PC-9 (cell line): ENCODE measurements around the gene SPG11. TPM values are rescaled to one million over a fixed set of nuclear protein-coding genes. Genes with fewer than 3 reads are reported as not detected.
A peak's percentile ranks its signal among the peaks of the same experiment; 100 is the strongest.

ENCODE experiments used
- BruUV-seq: library from RNA; stranded (reverse); fragments of 400-500 nt; replicated peaks from 2 replicates; lab custom pipeline; 2021; lab: Mats Ljungman, UMichigan
- CTCF ChIA-PET: fragments of 300-600 bp; sonication (Branson Sonifier 250); formaldehyde crosslinking; loops from one replicate; lab custom pipeline; 2022; ENCODE audit warnings: antibody characterized with exemption; lab: Charles Lee
- POLR2A ChIA-PET: fragments of 300-600 bp; sonication (Branson Sonifier 250); formaldehyde crosslinking; loops from one replicate; lab custom pipeline; 2022; ENCODE audit warnings: antibody characterized with exemption; ENCODE audit not compliant: unreplicated experiment; lab: Charles Lee
- DNase-seq, 2 experiments: peaks; one replicate each; pipeline versions ENCODE4 v3.0.0 to v3.0.0-alpha.2; 2015 to 2022; ENCODE audit warnings: mixed read lengths in 1 of 2
- H2AFZ ChIP-seq: fragments of 200-600 bp; sonication (generic); 2 replicates; pipeline ENCODE4 v1.8.1; 2017; ENCODE audit warnings: antibody characterized with exemption
- H3F3A ChIP-seq: fragments of 200-600 bp; sonication (generic); 2 replicates; pipeline ENCODE4 v1.8.1; 2017; ENCODE audit warnings: antibody characterized with exemption, mild to moderate bottlenecking, low read depth; ENCODE audit not compliant: insufficient read depth
- H3K27ac ChIP-seq: fragments of 200-600 bp; sonication (generic); 2 replicates; pipeline ENCODE4 v1.6.1; 2016; ENCODE audit warnings: mixed run types
- H3K27me3 ChIP-seq: fragments of 200-600 bp; sonication (generic); 2 replicates; pipeline ENCODE4 v1.6.1; 2016; ENCODE audit warnings: low read depth, mixed run types; ENCODE audit not compliant: insufficient read depth
- H3K36me3 ChIP-seq: fragments of 200-600 bp; sonication (generic); 2 replicates; pipeline ENCODE4 v1.6.1; 2016; ENCODE audit warnings: low read depth, mixed run types
- H3K4me1 ChIP-seq: fragments of 200-600 bp; sonication (generic); replicated peaks from 2 replicates; pipeline ENCODE4 v1.6.1; 2016; ENCODE audit warnings: mixed run types; ENCODE audit not compliant: insufficient read depth
- H3K4me2 ChIP-seq: fragments of 200-600 bp; sonication (generic); 2 replicates; pipeline ENCODE4 v1.6.1; 2017; ENCODE audit warnings: mixed run types
- H3K4me3 ChIP-seq: fragments of 200-600 bp; sonication (generic); 2 replicates; pipeline ENCODE4 v1.6.1; 2016; ENCODE audit warnings: mixed run types
- H3K79me2 ChIP-seq: fragments of 200-600 bp; sonication (generic); 2 replicates; pipeline ENCODE4 v1.6.1; 2017; ENCODE audit warnings: low read depth, mixed run types
- H3K9me2 ChIP-seq: fragments of 200-600 bp; sonication (generic); 2 replicates; pipeline ENCODE4 v1.8.1; 2017; ENCODE audit warnings: mild to moderate bottlenecking; ENCODE audit not compliant: insufficient read depth
- H3K9me3 ChIP-seq: fragments of 200-600 bp; sonication (generic); 2 replicates; pipeline ENCODE4 v1.8.1; 2016; ENCODE audit warnings: low read depth; ENCODE audit not compliant: insufficient read depth
- H4K20me1 ChIP-seq: fragments of 200-600 bp; sonication (generic); 2 replicates; pipeline ENCODE4 v1.8.1; 2017; ENCODE audit not compliant: insufficient read depth
- CTCF ChIP-seq: fragments of 200-600 bp; sonication (generic); conservative IDR thresholded peaks from 2 replicates; pipeline ENCODE4 v1.6.1; 2017; ENCODE audit warnings: mixed run types, antibody characterized with exemption, mild to moderate bottlenecking, moderate library complexity
- EZH2 ChIP-seq: fragments of 200-600 bp; sonication (generic); IDR thresholded peaks from 2 replicates; pipeline ENCODE4 v1.8.0; 2017; ENCODE audit warnings: antibody characterized with exemption, low read depth
- intact Hi-C: fragments of 100-400 bp; cut with micrococcal nuclease; formaldehyde crosslinking; loops from one replicate; pipeline ENCODE4 v1.10.0; 2022; ENCODE audit not compliant: unreplicated experiment
- total RNA-seq: library from RNA; stranded (reverse); gene quantifications from 2 replicates; pipeline ENCODE4 v1.2.3, GENCODE V29; 2021

SPG11 gene
- total RNA-seq, 1 experiment from 2014 or later = 64.2 TPM

GRCh38 chr15:44595656-44596510, 67.6 kb downstream of the SPG11 start:
- H3K9me2 ChIP-seq = no peaks in the 10 kb centered on the region
- peaks cover 11% of the 10 kb centered on the region for H3K4me1 ChIP-seq
- intact Hi-C loops = loop anchor here (5.0 kb wide), 1 partner anchor 131 kb away; no protein-coding TSS in a partner anchor
- peaks cover 3% of the 10 kb centered on the region; the same call in 1 of the 2 replicates for H3F3A ChIP-seq
- H3K79me2 ChIP-seq = no peaks in the 10 kb centered on the region
- no peak overlapping the region for H3K4me3 ChIP-seq
- H4K20me1 ChIP-seq = no peaks in the 10 kb centered on the region
- H2AFZ ChIP-seq = no peak overlapping the region
- DNase-seq = no peak
- H3K36me3 ChIP-seq = 0 out of 2 replicates have a peak, but pooled peaks cover 1% of the 10 kb centered on the region
- POLR2A ChIA-PET = no interaction called here
- no peaks in the 10 kb centered on the region for H3K9me3 ChIP-seq
- no TSS peak for BruUV-seq
- TF ChIP-seq EZH2 = no peak
- no peak for TF ChIP-seq CTCF
- no peak overlapping the region for H3K4me2 ChIP-seq
- CTCF ChIA-PET = no interaction called here
- H3K27me3 ChIP-seq = no peaks in the 10 kb centered on the region
- H3K27ac ChIP-seq = no peak overlapping the region

GRCh38 chr15:44595246-44595645, 68.2 kb downstream of the SPG11 start:
- ChIA-PET CTCF (interaction anchor here (0.6 kb wide), 1 partner anchor 17 kb away, joined by 9 read pairs; no protein-coding TSS in a partner anchor), POLR2A (no interaction called here)
- Histone ChIP-seq H3K27ac (no peak overlapping the region), H3F3A (peaks cover 3% of the 10 kb centered on the region; the same call in 1 of the 2 replicates), H3K9me3 (no peaks in the 10 kb centered on the region), H3K4me2 (no peak overlapping the region), H4K20me1 (no peaks in the 10 kb centered on the region), H3K79me2 (no peaks in the 10 kb centered on the region), H3K4me3 (no peak overlapping the region), H3K36me3 (0 out of 2 replicates have a peak, but pooled peaks cover 4% of the 10 kb centered on the region), H3K9me2 (no peaks in the 10 kb centered on the region), H3K27me3 (no peaks in the 10 kb centered on the region), H3K4me1 (peaks cover 12% of the 10 kb centered on the region), H2AFZ (no peak overlapping the region)
- no peak for TF ChIP-seq CTCF
- TF ChIP-seq EZH2 = no peak
- no TSS peak for BruUV-seq
- DNase-seq = no peak
- intact Hi-C loops = loop anchor here (5.0 kb wide), 1 partner anchor 132 kb away; no protein-coding TSS in a partner anchor

GRCh38 chr15:44593042-44593736, 70.3 kb downstream of the SPG11 start:
- peak; percentile 48 for TF ChIP-seq CTCF
- no peak for TF ChIP-seq EZH2
- no peaks in the 10 kb centered on the region for H4K20me1 ChIP-seq
- 0 out of 2 replicates have a peak, but pooled peaks cover 4% of the 10 kb centered on the region for H3K36me3 ChIP-seq
- H3K9me3 ChIP-seq = no peaks in the 10 kb centered on the region
- no peak overlapping the region for H2AFZ ChIP-seq
- no TSS peak for BruUV-seq
- H3K4me3 ChIP-seq = no peak overlapping the region
- no peak overlapping the region for H3K27ac ChIP-seq
- H3K27me3 ChIP-seq = no peaks in the 10 kb centered on the region
- ChIA-PET CTCF (interaction anchor here (0.6 to 0.7 kb wide), 3 partner anchors 10 to 70 kb away, joined by 3 to 5 read pairs (median 3); partner anchors contain the start of gene SPG11), POLR2A (no interaction called here)
- H3K4me1 ChIP-seq = peaks cover 12% of the 10 kb centered on the region
- H3K9me2 ChIP-seq = no peaks in the 10 kb centered on the region
- H3K79me2 ChIP-seq = no peaks in the 10 kb centered on the region
- H3K4me2 ChIP-seq = no peak overlapping the region
- no peak for DNase-seq
- peaks cover 3% of the 10 kb centered on the region; the same call in 1 of the 2 replicates for H3F3A ChIP-seq
- intact Hi-C loops = loop anchor here (5.0 kb wide), 1 partner anchor 144 kb away; the partner anchor contains the start of gene TRIM69
